Stimulated activated CD4-positive, alpha-beta T cell treated with anti-CD3 and anti-CD28 coated beads, TNF-alpha, amount 100 ng/mL, for 4 hours (primary cell): ENCODE data around the gene RNASE8.
A peak's percentile ranks its signal among the peaks of the same experiment; 100 is the strongest.

ENCODE experiments used
- DNase-seq, 3 experiments: peaks; one replicate each; pipeline ENCODE4 v3.0.0-alpha.2; 2020; ENCODE audit warnings: low read depth in 3 of 3

Gene RNASE8

GRCh38 chr14:21106176-21106497 lies 48.5 kb downstream of the RNASE8 start:
- DNase-seq = no peak

DNA sequence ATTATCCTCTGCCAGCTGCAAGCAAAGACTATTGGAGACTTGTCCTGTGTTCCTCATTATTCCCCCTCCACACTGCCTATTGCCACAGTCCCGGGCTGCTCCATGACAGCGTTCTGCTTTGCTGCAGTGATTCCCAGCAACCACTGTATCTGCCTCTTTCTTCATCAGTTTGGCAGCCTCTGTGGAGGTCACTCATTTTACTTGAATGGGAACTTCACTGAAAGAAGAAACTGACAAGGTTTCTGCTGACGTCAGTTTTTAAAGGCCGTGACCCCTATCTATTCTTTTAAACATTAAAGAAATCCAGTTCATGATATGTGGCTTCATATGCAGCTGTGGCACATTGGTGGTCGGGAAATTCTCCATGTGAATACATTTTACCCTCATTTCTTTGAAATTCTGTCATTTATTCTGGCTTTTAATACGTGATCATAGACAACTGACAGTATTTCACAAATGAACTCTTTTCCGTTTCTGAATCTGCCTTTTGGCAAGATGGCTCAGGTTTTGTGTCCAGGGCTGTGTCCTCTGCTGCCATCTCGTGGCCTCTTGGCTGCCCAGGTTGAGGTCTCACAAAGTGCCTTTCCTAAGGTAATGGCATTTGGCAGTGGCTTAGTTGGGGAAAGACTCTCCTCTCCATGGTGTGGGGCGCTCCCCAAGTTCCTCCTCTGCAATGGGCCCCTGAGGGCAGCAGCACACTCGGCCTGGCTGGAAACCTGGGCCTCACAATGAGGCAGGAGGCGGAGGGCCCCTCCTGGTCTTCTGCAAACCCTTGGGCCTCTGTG lies 49.1 kb downstream of the RNASE8 start:
- peak in 2 of 3 experiments; percentile 50 to 62 for DNase-seq

DNA sequence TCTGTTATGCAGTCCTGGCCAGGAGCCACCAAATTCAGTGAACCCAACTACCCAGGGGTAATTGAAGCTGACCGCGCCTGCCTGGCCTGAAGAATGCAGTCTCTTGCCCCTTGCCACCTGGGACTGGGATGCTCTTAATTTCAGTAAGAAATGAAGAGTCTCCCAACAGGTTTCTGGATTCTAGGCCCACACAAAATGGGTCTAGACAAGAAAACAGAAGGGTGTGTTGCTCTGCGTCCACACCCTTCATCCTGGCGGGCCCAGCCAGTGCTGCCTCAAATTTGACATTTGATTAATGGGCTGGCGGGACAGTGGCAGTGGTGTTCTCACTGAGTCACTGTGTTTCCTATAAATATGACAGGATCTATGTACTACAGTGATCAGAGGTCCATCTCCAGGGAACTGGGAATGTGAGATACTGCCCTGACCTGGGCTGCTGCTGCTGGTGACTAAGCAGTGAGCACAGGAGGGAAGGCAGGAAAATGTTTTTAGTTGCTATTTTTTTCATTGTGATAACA lies 49.7 kb downstream of the RNASE8 start:
- no peak for DNase-seq
